GM12892 (cell line): ENCODE measurements around the gene AKAP13.

Experiments used
- POLR2A ChIP-seq: IDR thresholded peaks from 2 replicates; pipeline ENCODE4 v1.6.1; 2011; ENCODE audit warnings: low read depth, low read length, control low read depth
- POLR2AphosphoS5 ChIP-seq: IDR thresholded peaks from 2 replicates; pipeline ENCODE4 v1.6.1; 2011; ENCODE audit warnings: low read depth, low read length, control low read depth
- TAF1 ChIP-seq: IDR thresholded peaks from 2 replicates; pipeline ENCODE4 v1.6.1; 2011; ENCODE audit warnings: low read depth, mild to moderate bottlenecking, control low read depth, low read length, borderline replicate concordance

DNA sequence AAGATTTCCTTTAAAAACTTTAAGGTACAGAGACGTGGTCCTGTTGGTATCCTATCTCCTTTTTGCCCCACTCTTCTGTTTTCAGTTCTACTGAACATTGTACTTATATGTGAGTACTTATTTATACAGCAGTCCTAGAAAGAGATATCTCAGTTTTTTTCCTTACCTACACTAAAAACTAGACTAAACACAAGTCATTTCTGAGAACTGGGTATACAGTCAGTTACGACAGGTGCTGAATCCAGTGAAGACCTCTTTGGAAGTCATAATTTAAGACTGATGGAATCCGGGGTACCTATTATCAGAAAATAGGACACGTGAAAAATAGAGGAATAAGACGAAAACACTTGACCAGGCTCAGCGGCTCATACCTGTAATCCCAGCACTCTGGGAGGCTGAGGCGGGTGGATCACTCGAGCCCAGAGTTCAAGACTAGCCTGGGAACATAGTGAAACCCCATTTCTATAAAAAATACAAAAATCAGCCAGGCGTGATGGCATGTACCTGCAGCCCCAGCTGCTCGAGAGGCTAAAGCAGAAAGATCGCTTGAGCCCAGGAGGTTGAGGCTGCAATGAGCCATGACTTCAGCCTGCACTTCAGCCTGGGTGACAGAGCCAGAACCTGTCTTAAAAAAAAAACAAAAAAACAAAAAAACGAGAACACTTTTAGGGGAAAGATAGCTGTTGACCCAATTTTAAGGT is 338.0 kb downstream of the AKAP13 start:
- TF ChIP-seq POLR2A (no peak), TAF1 (no peak), POLR2AphosphoS5 (no peak)
